Activated T-helper 1 cell treated with Interleukin-2 at 50 U/mL for 16 hours (primary cell): ENCODE measurements around the gene URGCP.
"Not testable (repeated sequence)": the region's sequence is repeated elsewhere in the genome, so short reads cannot be mapped to it uniquely, and the experiment has no call there.

ENCODE experiments used
- DNase-seq: peaks from one replicate; pipeline ENCODE4 v3.0.0-alpha.2; 2020; ENCODE audit warnings: low read depth

The URGCP gene

DNA sequence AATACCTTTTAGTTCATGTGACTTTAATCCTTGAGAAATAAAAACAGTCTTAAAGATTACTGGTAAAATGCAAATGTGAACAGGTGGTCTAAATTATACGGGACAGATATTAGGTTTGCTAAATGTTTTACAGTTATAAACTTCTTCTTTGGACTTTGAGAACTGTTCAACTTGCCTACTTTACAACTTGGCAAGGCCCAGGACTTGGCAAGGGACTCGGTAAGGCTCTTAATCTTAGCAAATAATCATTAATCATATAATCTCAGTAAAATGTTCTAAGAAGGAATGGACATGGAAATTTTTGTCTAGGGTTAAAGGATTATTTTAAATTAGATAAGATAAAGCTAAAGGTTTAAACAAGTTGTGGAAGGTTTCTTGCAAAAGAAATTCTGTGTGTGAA lies 15.0 kb upstream of the URGCP start:
- no peak for DNase-seq

DNA sequence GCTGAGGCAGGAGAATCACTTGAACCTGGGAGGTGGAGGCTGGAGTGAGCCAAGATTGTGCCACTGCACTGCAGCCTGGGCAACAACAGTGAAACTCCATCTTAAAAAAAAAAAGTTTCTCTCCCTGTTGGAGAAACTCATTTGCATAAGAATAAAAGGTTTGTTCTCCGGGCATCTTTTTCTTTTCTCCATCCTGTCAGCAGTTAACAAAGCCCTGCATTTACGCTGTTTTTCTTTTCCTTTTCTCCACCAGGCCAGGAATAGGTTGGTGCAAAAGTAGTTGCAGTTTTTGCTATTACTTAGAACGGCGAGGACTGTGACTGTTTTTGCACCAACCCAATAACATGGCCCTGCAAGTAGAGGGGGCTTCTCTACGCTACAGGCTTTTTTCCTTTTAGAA lies 9.5 kb upstream of the URGCP start:
- DNase-seq: no peak

- no peak for DNase-seq
These were observed 8.4 kb upstream of the URGCP start for GRCh38 chr7:43914795-43915194.

DNA sequence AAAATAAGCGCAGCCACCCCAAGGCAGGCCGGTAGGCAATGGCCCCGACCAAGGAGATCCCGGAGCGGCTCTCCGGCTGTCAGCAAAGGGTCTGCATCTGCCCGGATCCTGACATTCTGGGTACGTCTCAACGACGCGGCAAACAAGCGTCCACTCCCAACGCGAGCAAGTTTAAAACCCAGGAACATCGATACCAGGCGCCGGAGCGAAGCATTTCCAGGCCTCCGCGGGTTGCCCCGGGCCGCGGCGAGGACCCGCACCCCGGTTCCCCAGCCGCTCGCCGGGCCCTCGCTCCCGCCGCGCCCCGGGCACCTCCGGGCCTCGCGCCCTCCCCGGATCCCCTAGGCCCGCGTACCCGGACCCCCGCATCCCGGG lies 453 bp downstream of the URGCP start:
- DNase-seq: no peak

GRCh38 chr7:43905209-43905946 lies 1.0 kb downstream of the URGCP start:
- no peak for DNase-seq

DNA sequence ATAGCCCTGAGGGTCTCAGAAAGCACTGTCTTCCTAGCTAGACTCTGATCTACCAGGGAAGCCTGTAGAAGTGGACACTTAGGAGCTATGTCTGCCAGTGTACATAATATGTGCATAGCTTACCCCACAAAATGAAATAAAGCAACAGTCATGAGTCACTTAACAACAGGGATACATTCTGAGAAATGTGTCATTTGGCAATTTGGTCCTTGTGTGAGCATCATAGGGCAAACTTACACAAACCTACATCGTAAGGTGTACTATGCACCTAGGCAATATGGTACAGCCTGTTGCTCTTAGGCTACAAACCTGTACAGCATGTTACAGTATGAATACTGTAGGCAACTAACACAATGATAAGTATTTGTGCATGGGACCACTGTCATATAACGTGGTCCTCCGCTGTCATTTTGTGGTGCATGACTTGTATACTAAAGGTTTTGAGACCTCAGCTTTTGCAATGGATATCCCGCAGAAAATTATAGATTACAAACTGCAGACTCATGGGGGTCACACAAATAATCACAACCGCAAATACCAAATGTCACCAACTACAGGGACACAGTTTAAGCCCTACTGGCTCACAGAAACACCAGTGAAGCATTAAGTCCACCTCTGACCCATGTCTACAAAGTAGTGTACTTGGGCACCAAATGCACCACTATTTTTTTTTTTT lies 1.7 kb downstream of the URGCP start:
- no peak for DNase-seq

GRCh38 chr7:43902542-43903054 lies 3.8 kb downstream of the URGCP start:
- DNase-seq: no peak

GRCh38 chr7:43898571-43898970 lies 7.8 kb downstream of the URGCP start:
- DNase-seq: not testable (repeated sequence)

GRCh38 chr7:43895847-43896415 lies 10.5 kb downstream of the URGCP start:
- no peak for DNase-seq

DNA sequence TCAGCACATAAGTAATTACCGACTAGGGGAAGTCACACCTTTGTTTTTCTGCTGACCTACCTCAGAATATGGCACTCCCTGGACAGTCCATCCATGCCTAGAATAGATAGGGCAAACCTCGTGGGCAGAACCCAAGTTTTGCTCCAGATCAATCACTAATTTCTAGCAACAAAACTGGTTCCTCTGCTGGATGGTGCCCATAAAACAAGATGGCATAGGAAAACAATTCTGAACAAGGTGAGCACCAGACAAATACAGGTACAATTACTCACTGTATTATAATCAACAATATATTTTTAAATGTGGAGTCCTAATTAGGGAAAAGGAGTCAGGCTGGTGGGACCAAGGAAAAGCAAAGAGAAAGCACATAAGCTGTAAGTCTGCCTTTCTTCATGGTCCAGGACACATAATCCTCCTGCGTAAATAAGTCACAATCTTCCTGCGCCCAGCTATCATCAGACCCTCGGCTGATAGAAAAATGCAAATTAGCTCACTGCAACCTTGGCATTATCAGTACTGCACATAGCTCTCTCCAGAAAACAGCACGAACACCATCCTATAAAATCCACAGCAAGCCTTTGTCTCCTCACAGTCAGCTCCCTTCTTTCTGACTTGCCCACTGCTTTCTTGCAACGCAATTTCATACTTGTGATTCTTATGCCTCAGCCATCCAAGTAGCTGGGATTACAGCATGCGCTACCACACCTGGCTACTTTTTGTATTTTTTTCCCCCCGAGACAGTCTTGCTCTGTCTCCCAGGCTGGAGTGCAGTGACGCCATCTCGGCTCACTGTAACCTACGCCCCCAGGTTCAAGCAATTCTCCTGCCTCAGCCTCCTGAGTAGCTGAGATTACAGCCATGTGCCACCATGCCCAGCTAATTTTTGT lies 15.1 kb downstream of the URGCP start:
- no peak for DNase-seq

- no peak for DNase-seq
These were observed 15.9 kb downstream of the URGCP start for GRCh38 chr7:43890468-43890867.

DNA sequence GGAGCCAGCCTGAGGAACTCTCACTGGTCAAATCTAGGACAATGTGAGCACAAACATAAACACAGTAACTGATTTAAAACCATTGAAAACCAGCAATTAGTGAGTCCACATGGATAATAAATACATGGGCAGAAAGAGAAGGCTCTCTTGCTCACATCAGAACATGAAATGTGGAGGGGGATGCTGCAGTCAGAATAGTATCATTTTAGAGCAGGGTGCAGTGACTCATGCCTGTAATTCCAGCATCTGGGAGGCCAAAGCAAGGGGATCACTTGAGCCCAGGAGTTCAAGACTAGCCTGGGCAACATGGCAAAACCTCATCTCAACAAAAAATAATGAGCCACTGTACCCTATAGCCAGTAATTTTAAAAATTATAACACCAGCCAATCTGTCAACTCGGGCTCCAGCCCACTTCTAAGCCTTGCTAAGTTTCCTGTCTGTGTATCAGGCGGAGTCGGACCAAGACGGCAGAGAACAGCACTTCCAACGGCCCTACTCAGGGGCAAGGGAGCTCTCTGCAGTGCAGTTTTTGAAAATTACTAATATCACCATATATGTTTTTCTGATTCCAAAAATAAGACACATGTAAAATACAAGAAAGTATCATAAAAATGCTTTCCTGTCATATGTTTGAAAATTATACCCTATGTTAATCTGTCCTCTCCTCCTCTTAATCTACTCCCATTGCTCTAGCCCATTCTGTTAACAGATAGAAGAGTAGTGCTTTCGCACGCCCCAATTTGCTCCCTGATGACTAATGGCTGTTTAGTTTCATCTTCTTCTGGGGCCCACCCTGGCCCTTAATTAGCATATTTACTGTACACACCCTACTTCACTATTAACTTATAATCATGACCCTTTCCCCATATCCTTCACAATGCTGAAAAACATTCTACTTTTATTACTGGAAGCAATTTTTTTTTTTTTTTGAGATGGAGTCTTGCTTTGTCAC lies 17.1 kb downstream of the URGCP start:
- DNase-seq: no peak

GRCh38 chr7:43884617-43885016 lies 21.8 kb downstream of the URGCP start:
- DNase-seq: no peak

- DNase-seq: no peak
These were observed 22.2 kb downstream of the URGCP start for GRCh38 chr7:43884209-43884608.

DNA sequence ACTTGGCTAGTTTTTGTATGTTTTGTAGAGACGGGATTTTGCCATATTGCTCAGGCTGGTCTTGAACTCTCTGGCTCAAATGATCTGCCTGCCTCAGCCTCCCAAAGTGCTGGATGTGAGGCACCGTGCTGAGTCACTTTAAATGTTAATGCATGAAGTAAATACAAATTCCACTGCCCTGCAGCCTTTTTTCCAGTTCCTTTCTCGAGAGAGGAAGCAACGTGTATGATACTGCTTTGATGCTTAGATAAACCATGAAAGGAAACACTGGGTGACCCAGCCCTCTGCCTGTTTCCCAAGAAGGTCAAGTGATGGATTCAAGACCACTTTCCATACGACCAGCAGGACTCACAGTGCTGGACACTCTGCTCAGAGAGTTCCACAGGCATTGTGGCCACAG lies 25.8 kb downstream of the URGCP start:
- DNase-seq: no peak

DNA sequence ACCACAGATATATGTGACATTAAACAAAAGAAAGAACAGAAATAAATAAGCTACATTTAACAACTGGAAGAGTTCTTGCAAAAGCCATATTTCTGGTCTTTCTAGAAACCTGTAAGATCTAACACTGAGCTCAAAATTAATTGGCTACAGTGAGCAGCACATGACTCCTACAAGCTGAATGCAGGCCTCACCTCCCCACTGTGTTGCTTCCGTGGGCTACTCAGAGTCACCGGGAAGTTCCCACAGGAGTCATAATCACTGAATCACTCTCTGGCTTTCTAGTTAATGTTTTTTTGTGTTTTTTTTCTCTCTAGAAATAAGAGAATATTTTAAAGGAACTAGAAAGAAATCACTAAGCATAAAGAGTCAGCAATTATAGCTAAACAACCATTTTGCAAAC lies 26.9 kb downstream of the URGCP start:
- DNase-seq: no peak

- no peak for DNase-seq
These were observed 27.5 kb downstream of the URGCP start for GRCh38 chr7:43878867-43879266.

DNA sequence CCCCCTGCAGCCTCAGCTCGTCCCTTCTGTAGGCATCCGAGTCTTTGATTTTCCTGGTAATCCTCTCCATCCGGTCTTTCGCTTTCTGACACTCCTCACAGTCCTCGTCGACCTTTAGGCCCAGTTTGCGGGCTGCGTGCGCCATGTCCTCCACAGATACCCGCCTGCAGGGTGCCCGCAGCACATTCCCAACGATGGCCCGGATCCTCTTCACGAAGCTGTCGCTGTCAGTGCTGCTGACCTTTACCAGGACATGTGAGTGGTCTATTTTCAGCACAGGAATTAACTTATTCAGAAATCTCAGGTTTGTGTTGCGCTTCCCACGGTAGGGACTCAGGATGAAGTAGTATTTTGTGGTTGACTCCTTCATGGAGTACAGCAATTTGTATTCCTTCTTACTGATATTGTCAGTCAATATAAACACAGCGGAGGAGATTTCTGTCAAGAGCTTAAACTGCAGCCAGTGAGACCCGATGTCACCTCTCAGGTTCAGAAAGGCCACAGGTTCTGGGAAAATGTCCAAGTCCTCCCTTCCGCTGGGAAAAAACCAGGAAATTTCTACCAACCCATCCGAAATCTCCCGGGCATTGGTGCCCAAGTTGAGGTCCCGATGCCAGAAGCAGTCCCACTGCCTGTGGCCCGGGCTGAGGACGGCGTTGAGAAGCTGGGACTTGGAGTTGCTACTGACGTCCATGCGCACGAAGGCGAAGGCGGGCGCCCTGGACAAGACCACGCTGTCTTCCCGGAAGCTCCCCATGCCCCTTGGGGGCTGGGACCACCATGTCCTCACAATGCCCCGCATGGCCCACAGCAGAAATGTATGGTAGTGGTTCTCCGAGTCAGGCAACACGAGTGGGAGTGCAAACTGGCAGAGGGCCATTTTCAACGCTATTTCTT lies 28.2 kb downstream of the URGCP start:
- no peak for DNase-seq

DNA sequence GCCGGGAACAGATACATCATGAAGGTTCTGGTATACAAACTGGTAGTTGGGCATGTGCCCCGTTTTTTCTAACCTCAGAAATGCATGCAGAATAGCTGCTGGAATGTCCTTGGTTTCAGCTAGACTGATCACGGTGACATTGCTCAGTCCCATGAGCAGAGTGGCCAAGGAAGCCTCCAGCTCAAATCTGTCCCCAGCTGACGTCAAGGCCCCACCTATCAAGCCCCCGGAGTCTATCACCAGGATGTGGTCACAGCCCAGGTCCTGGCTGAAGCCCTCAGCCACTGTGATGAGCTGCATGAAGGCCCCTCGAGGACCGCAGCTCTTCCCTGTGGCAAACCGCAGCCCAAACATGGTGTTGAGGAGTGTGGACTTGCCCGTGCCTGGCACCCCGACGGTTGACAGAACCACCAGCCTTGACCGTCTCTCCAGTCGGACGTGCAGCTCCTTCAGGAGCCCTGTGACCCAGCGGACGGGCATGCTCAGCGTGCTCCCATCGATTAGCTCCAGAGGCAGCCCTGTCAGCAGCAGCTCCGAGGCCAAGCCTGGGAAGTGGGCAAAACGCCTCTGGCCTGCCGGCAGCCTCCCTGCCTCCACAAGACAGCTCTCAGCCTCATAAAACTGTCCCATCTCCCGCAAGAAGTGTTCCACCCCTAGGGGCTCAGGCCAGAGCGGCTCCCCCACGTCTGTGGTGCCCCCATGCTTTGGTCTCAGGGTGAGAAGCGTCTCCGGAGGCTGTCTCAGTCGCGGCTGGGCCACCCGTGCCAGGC lies 29.2 kb downstream of the URGCP start:
- no peak for DNase-seq
